ENCODE results near the gene GIGYF1. TPM values are rescaled to one million over a fixed set of nuclear protein-coding genes. Genes with fewer than 3 reads are reported as not detected.

The GIGYF1 gene
- total and polyA plus RNA-seq, 2 donors = 17.1 to 27.2 TPM

GRCh38 chr7:100630066-100630465, 64.0 kb downstream of the GIGYF1 start:
- no peaks in the 10 kb centered on the region for H3K36me3 ChIP-seq (ENCODE audit: insufficient read depth)
- H3K4me1 ChIP-seq (ENCODE audit: insufficient read depth) = no peaks in the 10 kb centered on the region
- H3K4me3 ChIP-seq (ENCODE audit: low read depth, low read length) = no peak overlapping the region
- 92% methylated on average over 4 of the region's 4 CpGs for WGBS
- no peak overlapping the region for H3K27ac ChIP-seq (ENCODE audit: low read depth)
- DNase-seq (ENCODE audit: extremely low spot score) = no peak

Other genes starting within 250 kb of the GIGYF1 start
- gene SPACDR, start 230.0 kb downstream of the GIGYF1 start, total RNA-seq = not detected
- gene SPACDR, start 230.0 kb downstream of the GIGYF1 start, polyA plus RNA-seq = 0.62 TPM
- 16.6 TPM for gene TSC22D4, start 215.0 kb downstream of the GIGYF1 start, total RNA-seq
- 49.6 TPM for gene TSC22D4, start 215.0 kb downstream of the GIGYF1 start, polyA plus RNA-seq
- 1.6 TPM for gene NYAP1, start 210.3 kb downstream of the GIGYF1 start, total RNA-seq
- gene NYAP1, start 210.3 kb downstream of the GIGYF1 start, polyA plus RNA-seq = 1.5 TPM
- gene AGFG2, start 155.0 kb downstream of the GIGYF1 start, total RNA-seq = 9.9 TPM
- gene AGFG2, start 155.0 kb downstream of the GIGYF1 start, polyA plus RNA-seq = 36.6 TPM
- gene SAP25, start 120.3 kb downstream of the GIGYF1 start, total RNA-seq = not detected
- gene SAP25, start 120.3 kb downstream of the GIGYF1 start, polyA plus RNA-seq = 2.5 TPM
- gene LRCH4, start 108.1 kb downstream of the GIGYF1 start, total RNA-seq = 13.7 TPM
- 33.0 TPM for gene LRCH4, start 108.1 kb downstream of the GIGYF1 start, polyA plus RNA-seq
- gene FBXO24, start 107.9 kb downstream of the GIGYF1 start, total RNA-seq = 1.6 TPM
- 0.57 TPM for gene FBXO24, start 107.9 kb downstream of the GIGYF1 start, polyA plus RNA-seq
- gene PCOLCE, start 91.9 kb downstream of the GIGYF1 start, total RNA-seq = 124 TPM
- 89.5 TPM for gene PCOLCE, start 91.9 kb downstream of the GIGYF1 start, polyA plus RNA-seq
- gene MOSPD3, start 81.7 kb downstream of the GIGYF1 start, total RNA-seq = 5.3 TPM
- 30.4 TPM for gene MOSPD3, start 81.7 kb downstream of the GIGYF1 start, polyA plus RNA-seq
- 0.69 TPM for gene TFR2, start 52.7 kb downstream of the GIGYF1 start, total RNA-seq
- 0.81 TPM for gene TFR2, start 52.7 kb downstream of the GIGYF1 start, polyA plus RNA-seq
- 0.69 TPM for gene ACTL6B, start 37.8 kb downstream of the GIGYF1 start, total RNA-seq
- gene ACTL6B, start 37.8 kb downstream of the GIGYF1 start, polyA plus RNA-seq = 0.19 TPM
- 51.2 TPM for gene GNB2, start 20.5 kb downstream of the GIGYF1 start, total RNA-seq
- 279 TPM for gene GNB2, start 20.5 kb downstream of the GIGYF1 start, polyA plus RNA-seq
- 18.6 TPM for gene POP7, start 11.9 kb upstream of the GIGYF1 start, total RNA-seq
- gene POP7, start 11.9 kb upstream of the GIGYF1 start, polyA plus RNA-seq = 39.1 TPM
- gene EPO, start 26.2 kb upstream of the GIGYF1 start, total RNA-seq = not detected
- not detected for gene EPO, start 26.2 kb upstream of the GIGYF1 start, polyA plus RNA-seq
- not detected for gene ZAN, start 39.3 kb upstream of the GIGYF1 start, total RNA-seq
- not detected for gene ZAN, start 39.3 kb upstream of the GIGYF1 start, polyA plus RNA-seq
- 70.6 TPM for gene EPHB4, start 133.3 kb upstream of the GIGYF1 start, total RNA-seq
- gene EPHB4, start 133.3 kb upstream of the GIGYF1 start, polyA plus RNA-seq = 53.1 TPM
- 13.6 TPM for gene SLC12A9, start 158.5 kb upstream of the GIGYF1 start, total RNA-seq
- gene SLC12A9, start 158.5 kb upstream of the GIGYF1 start, polyA plus RNA-seq = 29.0 TPM
- gene TRIP6, start 173.1 kb upstream of the GIGYF1 start, total RNA-seq = 38.0 TPM
- gene TRIP6, start 173.1 kb upstream of the GIGYF1 start, polyA plus RNA-seq = 80.0 TPM
- gene SRRT, start 180.9 kb upstream of the GIGYF1 start, total RNA-seq = 31.2 TPM
- gene SRRT, start 180.9 kb upstream of the GIGYF1 start, polyA plus RNA-seq = 69.9 TPM
- 2.6 TPM for gene UFSP1, start 195.5 kb upstream of the GIGYF1 start, total RNA-seq
- 6.2 TPM for gene UFSP1, start 195.5 kb upstream of the GIGYF1 start, polyA plus RNA-seq
- gene ACHE, start 201.6 kb upstream of the GIGYF1 start, total RNA-seq = 4.0 TPM
- 4.3 TPM for gene ACHE, start 201.6 kb upstream of the GIGYF1 start, polyA plus RNA-seq

Data from urinary bladder (tissue), 4 donors.